Measurements from ENCODE around the gene BDH1.

Gene BDH1

GRCh38 chr3:197513953-197514785, 41.6 kb downstream of the BDH1 start:
- H3K4me3 ChIP-seq (ENCODE audit: control insufficient read depth, low read depth, low read length), result no peak overlapping the region
- no peak for TF ChIP-seq CTCF (conservative IDR thresholded peaks at IDR 0.05; ENCODE audit: control insufficient read depth, insufficient read depth, low read depth, low read length)
- DNase-seq (ENCODE audit: low read depth), result no peak

GRCh38 chr3:197512691-197513571, 42.8 kb downstream of the BDH1 start:
- DNase-seq (ENCODE audit: low read depth), result no peak
- H3K4me3 ChIP-seq (ENCODE audit: control insufficient read depth, low read depth, low read length), result no peak overlapping the region
- no peak for TF ChIP-seq CTCF (conservative IDR thresholded peaks at IDR 0.05; ENCODE audit: control insufficient read depth, insufficient read depth, low read depth, low read length)

- no peak overlapping the region for H3K4me3 ChIP-seq (ENCODE audit: control insufficient read depth, low read depth, low read length)
- TF ChIP-seq CTCF (conservative IDR thresholded peaks at IDR 0.05; ENCODE audit: control insufficient read depth, insufficient read depth, low read depth, low read length), result no peak
- no peak for DNase-seq (ENCODE audit: low read depth)
Measured at GRCh38 chr3:197511853-197512635, 43.7 kb downstream of the BDH1 start.

- no peak for TF ChIP-seq CTCF (conservative IDR thresholded peaks at IDR 0.05; ENCODE audit: control insufficient read depth, insufficient read depth, low read depth, low read length)
- DNase-seq (ENCODE audit: low read depth), result peak; percentile 65
- H3K4me3 ChIP-seq (ENCODE audit: control insufficient read depth, low read depth, low read length), result no peak overlapping the region
Measured at GRCh38 chr3:197511130-197511529, 44.6 kb downstream of the BDH1 start.

- no peak for DNase-seq (ENCODE audit: low read depth)
- no peak overlapping the region for H3K4me3 ChIP-seq (ENCODE audit: control insufficient read depth, low read depth, low read length)
- no peak for TF ChIP-seq CTCF (conservative IDR thresholded peaks at IDR 0.05; ENCODE audit: control insufficient read depth, insufficient read depth, low read depth, low read length)
Measured at GRCh38 chr3:197510642-197511018, 45.1 kb downstream of the BDH1 start.
